Measurements from ENCODE around the gene PCIF1. TPM values are rescaled to one million over a fixed set of nuclear protein-coding genes. Genes with fewer than 3 reads are reported as not detected.

Gene PCIF1
- total and polyA plus RNA-seq, 9 of the 15 experiments (the other 6 are each of a cell fraction or from before 2014, with no cell fraction given): 5.8 to 29.4 (median 11.3) TPM

GRCh38 chr20:45963059-45964005 is 28.8 kb downstream of the PCIF1 start (continued):
- TF ChIP-seq ZNF76 (CRISPR knock-in tag; IDR thresholded peaks at IDR 0.05; ENCODE audit: borderline replicate concordance) (no peak), CUX1 (CRISPR knock-in tag; IDR thresholded peaks at IDR 0.05) (no peak), LEF1 (IDR thresholded peaks at IDR 0.05) (no peak), ZBTB9 (CRISPR knock-in tag; IDR thresholded peaks at IDR 0.05) (no peak), ARID2 (IDR thresholded peaks at IDR 0.05) (peak; percentile 15; the same call in 1 of the 2 replicates), CBFA2T3 (IDR thresholded peaks at IDR 0.05) (no peak), REST (IDR thresholded peaks at IDR 0.05; ENCODE audit: borderline replicate concordance) (peak; percentile 75), REST (CRISPR knock-in tag; IDR thresholded peaks at IDR 0.05; ENCODE audit: low read depth) (no peak)

All from K562 (cell line).